ENCODE results near the gene ZNF219.

- no peak for TF ChIP-seq SUZ12 (IDR thresholded peaks at IDR 0.05; ENCODE audit: extremely low read depth, insufficient read depth, insufficient read length)
- TF ChIP-seq YY1 (IDR thresholded peaks at IDR 0.05; ENCODE audit: insufficient read depth, insufficient read length), result no peak
- TF ChIP-seq ZNF274 (IDR thresholded peaks at IDR 0.05; ENCODE audit: low read depth, low read length), result no peak
Observed at GRCh38 chr14:21041676-21042433, 56.6 kb downstream of the ZNF219 start, which contains the start of gene RNASE7.

Measured in NT2/D1 (cell line).